Measurements from ENCODE around the gene ZMIZ1.

ZMIZ1 gene

DNA sequence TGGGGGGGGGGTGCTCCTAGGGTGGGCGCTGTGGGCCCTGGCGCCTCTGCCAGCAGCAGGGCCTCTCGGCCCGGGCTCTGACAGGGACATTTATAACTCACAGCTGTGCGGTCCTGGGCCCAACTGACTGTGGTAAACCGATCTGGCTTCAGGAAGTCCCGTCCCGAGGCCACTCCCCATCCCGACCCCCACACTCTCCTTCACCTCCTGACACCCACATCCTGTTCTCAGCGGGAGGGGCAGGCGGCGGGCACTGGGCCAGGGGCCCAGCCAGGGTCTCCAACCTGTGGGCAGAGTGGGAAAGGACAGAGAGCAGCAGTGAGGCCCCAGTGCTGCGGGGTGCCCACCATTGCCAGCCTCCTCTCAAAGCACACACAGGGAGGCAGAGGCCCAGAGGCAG is 69.1 kb downstream of the ZMIZ1 start:
- H4K20me1 ChIP-seq (ENCODE audit: insufficient read depth, low read length, poor library complexity, severe bottlenecking): no peaks in the 10 kb centered on the region
- H3K4me3 ChIP-seq (ENCODE audit: low read length, poor library complexity, severe bottlenecking): peak overlapping the region; percentile 80
- peak overlapping the region; percentile 99 for H3K9ac ChIP-seq (ENCODE audit: low read depth, low read length, poor library complexity, severe bottlenecking)
- no peaks in the 10 kb centered on the region for H3K9me2 ChIP-seq (replicated peaks; ENCODE audit: low read depth, low read length)
- peaks cover 95% of the 10 kb centered on the region for H3K79me2 ChIP-seq (ENCODE audit: insufficient read depth, low read length)
- H3K27me3 ChIP-seq (ENCODE audit: insufficient read depth, low read length, poor library complexity, severe bottlenecking): no peaks in the 10 kb centered on the region
- peaks cover 95% of the 10 kb centered on the region for H3K4me1 ChIP-seq (ENCODE audit: insufficient read depth, low read length, poor library complexity, severe bottlenecking)
- no peaks in the 10 kb centered on the region for H3K9me3 ChIP-seq (ENCODE audit: insufficient read depth, low read depth, low read length)
- peaks cover 6% of the 10 kb centered on the region; the same call in 1 of the 2 replicates for H3F3A ChIP-seq (ENCODE audit: low read depth)
- no peak for TF ChIP-seq EZH2phosphoT487 (IDR thresholded peaks at IDR 0.05; ENCODE audit: borderline replicate concordance)
- TF ChIP-seq, protein P1, sequence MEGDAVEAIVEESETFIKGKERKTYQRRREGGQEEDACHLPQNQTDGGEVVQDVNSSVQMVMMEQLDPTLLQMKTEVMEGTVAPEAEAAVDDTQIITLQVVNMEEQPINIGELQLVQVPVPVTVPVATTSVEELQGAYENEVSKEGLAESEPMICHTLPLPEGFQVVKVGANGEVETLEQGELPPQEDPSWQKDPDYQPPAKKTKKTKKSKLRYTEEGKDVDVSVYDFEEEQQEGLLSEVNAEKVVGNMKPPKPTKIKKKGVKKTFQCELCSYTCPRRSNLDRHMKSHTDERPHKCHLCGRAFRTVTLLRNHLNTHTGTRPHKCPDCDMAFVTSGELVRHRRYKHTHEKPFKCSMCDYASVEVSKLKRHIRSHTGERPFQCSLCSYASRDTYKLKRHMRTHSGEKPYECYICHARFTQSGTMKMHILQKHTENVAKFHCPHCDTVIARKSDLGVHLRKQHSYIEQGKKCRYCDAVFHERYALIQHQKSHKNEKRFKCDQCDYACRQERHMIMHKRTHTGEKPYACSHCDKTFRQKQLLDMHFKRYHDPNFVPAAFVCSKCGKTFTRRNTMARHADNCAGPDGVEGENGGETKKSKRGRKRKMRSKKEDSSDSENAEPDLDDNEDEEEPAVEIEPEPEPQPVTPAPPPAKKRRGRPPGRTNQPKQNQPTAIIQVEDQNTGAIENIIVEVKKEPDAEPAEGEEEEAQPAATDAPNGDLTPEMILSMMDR (conservative IDR thresholded peaks at IDR 0.05; ENCODE audit: low read length): no peak
- H3K4me2 ChIP-seq (ENCODE audit: low read depth, low read length, poor library complexity, severe bottlenecking): peak overlapping the region; percentile 97
- H2AFZ ChIP-seq (ENCODE audit: low read length): no peak overlapping the region
- peaks cover 36% of the 10 kb centered on the region; the same call in 1 of the 2 replicates for H3K36me3 ChIP-seq (ENCODE audit: insufficient read depth, low read length)

DNA sequence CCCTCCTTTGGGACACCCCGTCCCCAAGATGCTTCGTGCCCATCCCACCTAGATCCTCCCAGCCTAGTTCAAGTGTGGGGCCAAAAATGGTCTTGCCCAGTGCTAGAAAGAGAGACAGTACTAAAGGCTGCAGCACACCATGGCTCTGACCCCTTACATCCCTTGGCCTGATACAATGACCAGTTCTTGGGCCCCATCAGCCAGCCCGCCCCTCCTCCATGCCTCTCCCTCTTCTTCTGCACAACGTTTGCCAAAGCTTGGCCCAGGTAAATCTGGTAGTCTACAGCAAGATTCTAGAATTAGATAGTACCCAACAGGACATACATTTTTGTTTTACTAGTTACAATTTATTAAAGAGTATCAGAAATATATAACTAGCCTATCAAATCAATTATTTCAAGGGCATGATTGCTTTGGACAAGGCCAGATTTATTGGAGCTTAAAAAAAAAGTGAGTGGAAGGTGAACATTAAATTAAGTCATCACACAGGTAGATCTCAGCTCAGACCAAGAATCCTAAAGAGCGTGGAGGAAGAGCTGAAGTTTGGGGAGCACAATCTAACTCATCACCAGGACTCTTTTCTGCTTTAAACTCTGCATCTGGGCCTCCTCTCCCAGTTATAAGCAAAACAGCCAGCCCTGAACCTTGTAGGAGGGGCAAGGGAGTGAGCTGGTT is 69.8 kb downstream of the ZMIZ1 start:
- Histone ChIP-seq H3K27me3 (ENCODE audit: insufficient read depth, low read length, poor library complexity, severe bottlenecking) (no peaks in the 10 kb centered on the region), H3K4me2 (ENCODE audit: low read depth, low read length, poor library complexity, severe bottlenecking) (peak overlapping the region; percentile 97), H3K9me3 (ENCODE audit: insufficient read depth, low read depth, low read length) (no peaks in the 10 kb centered on the region), H3K4me1 (ENCODE audit: insufficient read depth, low read length, poor library complexity, severe bottlenecking) (peaks cover 94% of the 10 kb centered on the region), H3F3A (ENCODE audit: low read depth) (peaks cover 6% of the 10 kb centered on the region; the same call in 1 of the 2 replicates), H3K9me2 (replicated peaks; ENCODE audit: low read depth, low read length) (no peaks in the 10 kb centered on the region), H4K20me1 (ENCODE audit: insufficient read depth, low read length, poor library complexity, severe bottlenecking) (peaks cover 4% of the 10 kb centered on the region), H3K4me3 (ENCODE audit: low read length, poor library complexity, severe bottlenecking) (peak overlapping the region; percentile 59), H3K9ac (ENCODE audit: low read depth, low read length, poor library complexity, severe bottlenecking) (peak overlapping the region; percentile 99), H3K36me3 (ENCODE audit: insufficient read depth, low read length) (peaks cover 41% of the 10 kb centered on the region; the same call in 1 of the 2 replicates), H2AFZ (ENCODE audit: low read length) (no peak overlapping the region), H3K79me2 (ENCODE audit: insufficient read depth, low read length) (peaks cover 95% of the 10 kb centered on the region)
- no peak for TF ChIP-seq EZH2phosphoT487 (IDR thresholded peaks at IDR 0.05; ENCODE audit: borderline replicate concordance)
- TF ChIP-seq, protein P1 (conservative IDR thresholded peaks at IDR 0.05; ENCODE audit: low read length): no peak

DNA sequence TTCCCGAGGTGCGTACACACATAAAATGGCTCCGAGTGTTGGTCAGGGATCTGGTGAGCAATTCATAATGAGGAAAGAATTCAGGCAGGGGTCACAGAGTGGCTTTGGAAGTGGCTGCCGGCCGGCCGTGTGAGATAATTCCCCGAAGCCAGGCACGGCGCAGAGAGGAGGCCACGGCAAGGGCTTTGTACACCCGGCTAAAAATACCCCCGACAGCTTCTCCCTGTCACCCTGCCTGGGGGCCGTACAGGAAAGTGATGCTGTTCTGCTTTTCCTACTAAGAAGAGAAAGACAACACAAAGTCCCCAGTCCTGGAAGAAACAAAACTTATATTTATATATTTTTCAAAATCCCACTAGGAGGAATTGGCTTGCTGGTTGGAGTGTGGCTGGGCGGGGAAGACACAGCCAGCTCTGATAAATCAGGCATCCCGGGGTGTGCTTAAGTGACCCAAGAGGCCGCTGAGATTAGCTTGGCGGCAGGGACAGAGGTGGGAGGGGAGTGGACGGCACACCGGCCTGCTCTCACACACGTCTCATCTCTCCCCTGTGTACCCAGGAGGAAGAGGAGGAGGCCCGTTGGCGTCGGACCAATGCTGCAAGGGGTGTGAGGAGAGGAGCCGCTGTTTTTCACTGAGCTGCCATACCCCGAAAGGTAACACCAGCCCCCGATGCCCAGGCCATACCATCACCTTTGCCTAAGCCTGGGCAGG is 70.5 kb downstream of the ZMIZ1 start:
- Histone ChIP-seq H3K4me3 (ENCODE audit: low read length, poor library complexity, severe bottlenecking) (no peak overlapping the region), H3K27me3 (ENCODE audit: insufficient read depth, low read length, poor library complexity, severe bottlenecking) (no peaks in the 10 kb centered on the region), H3K4me1 (ENCODE audit: insufficient read depth, low read length, poor library complexity, severe bottlenecking) (peaks cover 94% of the 10 kb centered on the region), H3K9ac (ENCODE audit: low read depth, low read length, poor library complexity, severe bottlenecking) (peak overlapping the region; percentile 99), H3F3A (ENCODE audit: low read depth) (peaks cover 6% of the 10 kb centered on the region; the same call in 1 of the 2 replicates), H3K9me2 (replicated peaks; ENCODE audit: low read depth, low read length) (no peaks in the 10 kb centered on the region), H3K4me2 (ENCODE audit: low read depth, low read length, poor library complexity, severe bottlenecking) (peak overlapping the region; percentile 97), H4K20me1 (ENCODE audit: insufficient read depth, low read length, poor library complexity, severe bottlenecking) (peaks cover 6% of the 10 kb centered on the region), H3K36me3 (ENCODE audit: insufficient read depth, low read length) (peaks cover 48% of the 10 kb centered on the region; the same call in 1 of the 2 replicates), H3K79me2 (ENCODE audit: insufficient read depth, low read length) (peaks cover 95% of the 10 kb centered on the region), H2AFZ (ENCODE audit: low read length) (no peak overlapping the region), H3K9me3 (ENCODE audit: insufficient read depth, low read depth, low read length) (no peaks in the 10 kb centered on the region)
- TF ChIP-seq, protein P1 (conservative IDR thresholded peaks at IDR 0.05; ENCODE audit: low read length): no peak
- no peak for TF ChIP-seq EZH2phosphoT487 (IDR thresholded peaks at IDR 0.05; ENCODE audit: borderline replicate concordance)

All from Loucy (cell line).